Measurements from ENCODE around the gene CACNA2D4. TPM values are rescaled to one million over a fixed set of nuclear protein-coding genes. Genes with fewer than 3 reads are reported as not detected.

CACNA2D4 gene
- polyA plus RNA-seq, 3 donors = 17.8 to 87.7 (median 22.1) TPM

DNA sequence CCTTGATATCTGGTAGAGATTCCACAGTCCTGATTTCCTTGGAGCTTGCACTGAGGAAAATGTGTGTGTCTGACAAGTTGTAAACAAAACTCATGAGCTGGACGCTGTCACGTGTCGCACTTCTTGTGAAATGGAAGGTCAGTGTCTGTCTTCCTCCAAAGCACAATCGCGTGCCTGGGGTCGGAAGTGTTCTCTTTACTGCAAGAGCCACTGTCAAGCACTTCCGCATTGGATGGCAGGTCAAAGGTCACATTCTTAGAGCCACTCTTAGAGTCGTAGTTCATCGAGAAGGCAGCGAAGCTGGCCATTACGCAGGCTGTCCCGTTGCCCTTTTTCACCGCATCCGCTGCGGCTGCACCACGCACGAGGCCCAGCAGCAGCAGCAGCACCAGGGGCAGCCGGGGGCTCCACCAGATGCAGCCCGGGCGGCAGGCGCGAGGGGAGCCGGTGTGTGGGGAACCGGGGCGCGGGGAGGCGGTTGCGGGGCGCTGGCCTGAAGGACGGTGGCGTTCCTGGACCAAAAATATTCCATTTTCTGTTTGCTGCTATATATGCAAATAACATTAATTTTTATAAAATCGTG is 53.1 kb downstream of the CACNA2D4 start:
- WGBS (ENCODE audit: insufficient coverage) = 93% methylated on average over 22 of the region's 32 CpGs
- H4K20me1 ChIP-seq (ENCODE audit: insufficient read depth, low read length) = no peaks in the 10 kb centered on the region
- no peaks in the 10 kb centered on the region for H3K36me3 ChIP-seq (replicated peaks in 1 of 2; ENCODE audit: control insufficient read depth in 1 of 2, insufficient read depth in 2 of 2, low read length in 2 of 2)
- H3K27me3 ChIP-seq (ENCODE audit: control insufficient read depth in 2 of 2, insufficient read depth in 2 of 2, low read length in 2 of 2) = peaks cover 0 to 21% of the 10 kb centered on the region in 2 donors
- Mint-ChIP-seq H3K4me1 (peaks cover 2% of the 10 kb centered on the region), H3K27ac (peak overlapping the region in 1 of 7 donors; percentile 62), H3K4me3 (peak overlapping the region in 1 of 2 donors; percentile 52), H3K27me3 (ENCODE audit: low read depth in 3 of 3) (peaks cover 14 to 30% (median 25%) of the 10 kb centered on the region in 3 donors), H3K9me3 (peaks cover 7 to 32% (median 30%) of the 10 kb centered on the region in 7 donors), H3K36me3 (no peaks in the 10 kb centered on the region)
- no peak for DNase-seq
- H2AFZ ChIP-seq (ENCODE audit: insufficient read depth, low read depth, low read length, poor library complexity, severe bottlenecking) = no peak overlapping the region
- H3K79me2 ChIP-seq (ENCODE audit: insufficient read depth, low read length) = no peaks in the 10 kb centered on the region
- intact Hi-C loops (cut with micrococcal nuclease) = no loop called here
- H3K4me1 ChIP-seq (ENCODE audit: control insufficient read depth in 1 of 2, insufficient read depth in 2 of 2, low read length in 2 of 2) = no peaks in the 10 kb centered on the region
- no peak overlapping the region for H3K27ac ChIP-seq (ENCODE audit: low read depth in 1 of 2, low read length in 2 of 2)
- no peak overlapping the region for H3K4me3 ChIP-seq (replicated peaks in 1 of 3; ENCODE audit: low read depth in 2 of 3, low read length in 3 of 3)
- no peak overlapping the region for H3K9ac ChIP-seq (ENCODE audit: insufficient read depth, low read length, poor library complexity, severe bottlenecking)
- no peak for TF ChIP-seq CTCF (IDR thresholded peaks at IDR 0.05)
- no peak overlapping the region for H3K4me2 ChIP-seq (replicated peaks; ENCODE audit: extremely low read depth, low read length, poor library complexity, severe bottlenecking)
- H3K9me3 ChIP-seq (replicated peaks in 1 of 2; ENCODE audit: control insufficient read depth in 1 of 2, insufficient read depth in 1 of 2, low read length in 2 of 2) = peaks cover 8 to 11% of the 10 kb centered on the region in 2 donors

- intact Hi-C loops (cut with micrococcal nuclease) = no loop called here
- Mint-ChIP-seq H3K27me3 (ENCODE audit: low read depth in 3 of 3) (peaks cover 14 to 33% (median 25%) of the 10 kb centered on the region in 3 donors), H3K4me3 (peak overlapping the region in 1 of 2 donors; percentile 52), H3K9me3 (peaks cover 7 to 32% (median 28%) of the 10 kb centered on the region in 7 donors), H3K27ac (no peak overlapping the region), H3K4me1 (peaks cover 2% of the 10 kb centered on the region), H3K36me3 (no peaks in the 10 kb centered on the region)
- no peaks in the 10 kb centered on the region for H3K4me1 ChIP-seq (ENCODE audit: control insufficient read depth in 1 of 2, insufficient read depth in 2 of 2, low read length in 2 of 2)
- H3K4me2 ChIP-seq (replicated peaks; ENCODE audit: extremely low read depth, low read length, poor library complexity, severe bottlenecking) = no peak overlapping the region
- H3K4me3 ChIP-seq (replicated peaks in 1 of 3; ENCODE audit: low read depth in 2 of 3, low read length in 3 of 3) = no peak overlapping the region
- no peak overlapping the region for H3K9ac ChIP-seq (ENCODE audit: insufficient read depth, low read length, poor library complexity, severe bottlenecking)
- no peaks in the 10 kb centered on the region for H4K20me1 ChIP-seq (ENCODE audit: insufficient read depth, low read length)
- WGBS (ENCODE audit: insufficient coverage) = 49% methylated on average over 19 of the region's 37 CpGs
- no peak overlapping the region for H2AFZ ChIP-seq (ENCODE audit: insufficient read depth, low read depth, low read length, poor library complexity, severe bottlenecking)
- H3K79me2 ChIP-seq (ENCODE audit: insufficient read depth, low read length) = no peaks in the 10 kb centered on the region
- no peak for DNase-seq
- peaks cover 8 to 11% of the 10 kb centered on the region in 2 donors for H3K9me3 ChIP-seq (replicated peaks in 1 of 2; ENCODE audit: control insufficient read depth in 1 of 2, insufficient read depth in 1 of 2, low read length in 2 of 2)
- H3K27ac ChIP-seq (ENCODE audit: low read depth in 1 of 2, low read length in 2 of 2) = no peak overlapping the region
- no peak for TF ChIP-seq CTCF (IDR thresholded peaks at IDR 0.05)
- H3K36me3 ChIP-seq (replicated peaks in 1 of 2; ENCODE audit: control insufficient read depth in 1 of 2, insufficient read depth in 2 of 2, low read length in 2 of 2) = no peaks in the 10 kb centered on the region
- H3K27me3 ChIP-seq (ENCODE audit: control insufficient read depth in 2 of 2, insufficient read depth in 2 of 2, low read length in 2 of 2) = peaks cover 0 to 21% of the 10 kb centered on the region in 2 donors
Observed at GRCh38 chr12:1864867-1865266, 53.6 kb downstream of the CACNA2D4 start.
